Bronchial epithelial cell (primary cell): ENCODE results near the gene ZNF644. TPM values are rescaled to one million over a fixed set of nuclear protein-coding genes. Genes with fewer than 3 reads are reported as not detected.

Source experiments
- DNase-seq: peaks from one replicate; pipeline ENCODE4 v3.0.0-alpha.2; 2010; ENCODE audit warnings: low read depth
- FAIRE-seq: peaks from 2 replicates; lab custom pipeline; 2011; peaks lifted over from hg19 to GRCh38; lab: Jason Lieb, UNC
- H3K27me3 ChIP-seq: 2 replicates; pipeline ENCODE4 v1.5.1; 2011; ENCODE audit warnings: low read length; ENCODE audit not compliant: control insufficient read depth, insufficient read depth
- H3K36me3 ChIP-seq: 2 replicates; pipeline ENCODE4 v1.5.1; 2011; ENCODE audit warnings: low read length; ENCODE audit not compliant: control insufficient read depth, insufficient read depth
- H3K4me3 ChIP-seq: 2 replicates; pipeline ENCODE4 v1.5.1; 2011; ENCODE audit warnings: mild to moderate bottlenecking, low read depth, low read length, control low read depth
- total RNA-seq: library from RNA; depleted of rRNA; stranded (reverse); fragments of >200 nt; gene quantifications from 2 replicates; pipeline ENCODE4 v1.2.1, GENCODE V29; 2014
- TF ChIP-seq, protein P1 (sequence below): IDR thresholded peaks from 2 replicates; pipeline ENCODE4 v1.5.1; 2011; ENCODE audit warnings: mild to moderate bottlenecking, moderate library complexity, low read length, control low read depth, inconsistent platforms; ENCODE audit not compliant: insufficient read depth, severe bottlenecking

The ZNF644 gene
- total RNA-seq, 1 donor from 2014 or later: 54.5 TPM

DNA sequence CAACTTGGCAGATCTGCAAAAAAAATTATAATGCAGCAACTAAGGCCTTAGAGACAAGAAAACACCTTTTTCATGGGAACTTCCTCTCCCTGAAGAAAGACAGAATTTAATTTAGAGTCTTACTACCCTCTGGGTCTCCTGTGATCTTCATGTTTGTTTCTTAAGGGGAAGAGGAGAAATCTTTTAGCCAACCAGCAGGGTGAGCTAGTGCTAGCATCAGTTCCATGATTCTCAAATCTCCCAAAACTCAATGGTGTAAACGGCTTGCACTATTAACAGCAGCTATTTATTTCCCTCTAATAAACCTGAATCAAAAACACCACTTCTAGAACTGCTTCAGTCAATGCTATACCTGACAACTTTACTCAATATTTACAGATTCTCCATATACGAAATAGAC, 3.8 kb downstream of the ZNF644 start:
- no peak overlapping the region for H3K4me3 ChIP-seq
- TF ChIP-seq, protein P1, sequence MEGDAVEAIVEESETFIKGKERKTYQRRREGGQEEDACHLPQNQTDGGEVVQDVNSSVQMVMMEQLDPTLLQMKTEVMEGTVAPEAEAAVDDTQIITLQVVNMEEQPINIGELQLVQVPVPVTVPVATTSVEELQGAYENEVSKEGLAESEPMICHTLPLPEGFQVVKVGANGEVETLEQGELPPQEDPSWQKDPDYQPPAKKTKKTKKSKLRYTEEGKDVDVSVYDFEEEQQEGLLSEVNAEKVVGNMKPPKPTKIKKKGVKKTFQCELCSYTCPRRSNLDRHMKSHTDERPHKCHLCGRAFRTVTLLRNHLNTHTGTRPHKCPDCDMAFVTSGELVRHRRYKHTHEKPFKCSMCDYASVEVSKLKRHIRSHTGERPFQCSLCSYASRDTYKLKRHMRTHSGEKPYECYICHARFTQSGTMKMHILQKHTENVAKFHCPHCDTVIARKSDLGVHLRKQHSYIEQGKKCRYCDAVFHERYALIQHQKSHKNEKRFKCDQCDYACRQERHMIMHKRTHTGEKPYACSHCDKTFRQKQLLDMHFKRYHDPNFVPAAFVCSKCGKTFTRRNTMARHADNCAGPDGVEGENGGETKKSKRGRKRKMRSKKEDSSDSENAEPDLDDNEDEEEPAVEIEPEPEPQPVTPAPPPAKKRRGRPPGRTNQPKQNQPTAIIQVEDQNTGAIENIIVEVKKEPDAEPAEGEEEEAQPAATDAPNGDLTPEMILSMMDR: peak; percentile 20
- H3K36me3 ChIP-seq: no peaks in the 10 kb centered on the region
- DNase-seq (no peak), FAIRE-seq (no peak)
- H3K27me3 ChIP-seq: no peaks in the 10 kb centered on the region

DNA sequence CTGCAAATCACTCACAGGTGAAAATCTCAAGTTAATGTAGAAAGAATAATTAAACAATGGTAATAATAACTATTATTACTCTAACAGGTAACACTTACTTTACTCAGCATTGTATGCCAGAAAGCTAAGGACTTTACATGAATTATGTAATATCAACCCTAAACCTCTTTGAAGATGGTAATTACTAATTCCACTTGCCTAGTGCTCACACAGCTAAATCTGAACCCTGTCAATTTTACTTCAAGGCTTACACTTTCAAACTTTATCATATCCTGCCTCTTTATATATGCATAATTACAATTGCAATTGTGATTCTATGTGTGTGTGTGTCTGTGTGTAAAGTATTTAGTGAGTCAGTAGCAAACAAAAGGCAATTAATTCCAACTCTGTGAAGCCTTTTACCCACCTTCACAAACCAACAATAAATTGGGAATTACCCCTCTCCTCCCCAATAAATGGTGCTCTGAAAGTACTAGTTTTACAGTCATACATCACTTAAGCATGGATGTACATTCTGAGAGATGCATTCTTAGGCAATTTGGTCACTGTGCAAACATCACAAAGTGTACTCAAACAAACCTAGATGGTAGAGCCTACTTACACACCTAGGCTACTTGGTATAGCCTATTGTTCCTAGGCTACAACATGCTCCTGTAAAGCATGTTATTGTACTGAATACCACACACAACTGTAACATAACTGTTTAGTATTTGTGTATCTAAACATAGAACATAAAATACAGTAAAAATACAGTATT, 5.9 kb downstream of the ZNF644 start:
- TF ChIP-seq, protein P1: no peak
- no peaks in the 10 kb centered on the region for H3K27me3 ChIP-seq
- no peak for FAIRE-seq
- H3K36me3 ChIP-seq: no peaks in the 10 kb centered on the region
- DNase-seq: peak; percentile 93
- no peak overlapping the region for H3K4me3 ChIP-seq

DNA sequence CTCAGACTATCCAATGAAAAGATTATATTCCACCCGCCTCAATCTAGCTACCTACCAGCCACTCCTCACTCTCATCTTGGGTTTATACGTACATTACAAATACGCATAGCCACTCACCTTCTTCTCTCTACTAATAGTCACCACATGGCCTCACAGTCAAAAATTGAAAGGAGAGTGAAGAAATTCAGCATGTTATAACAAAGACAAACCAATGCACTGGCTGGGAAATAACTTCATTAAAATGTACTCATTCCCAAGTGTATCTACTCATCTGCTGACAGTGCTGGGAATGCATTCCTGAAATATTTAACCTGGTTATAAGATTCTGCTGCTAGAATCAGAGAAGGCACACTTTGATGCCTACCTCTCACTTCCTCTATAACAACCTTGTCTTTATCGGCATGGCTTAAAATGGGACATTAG, 6.5 kb downstream of the ZNF644 start:
- Histone ChIP-seq H3K4me3 (no peak overlapping the region), H3K36me3 (no peaks in the 10 kb centered on the region), H3K27me3 (no peaks in the 10 kb centered on the region)
- FAIRE-seq (no peak), DNase-seq (peak; percentile 82)
- TF ChIP-seq, protein P1: no peak

DNA sequence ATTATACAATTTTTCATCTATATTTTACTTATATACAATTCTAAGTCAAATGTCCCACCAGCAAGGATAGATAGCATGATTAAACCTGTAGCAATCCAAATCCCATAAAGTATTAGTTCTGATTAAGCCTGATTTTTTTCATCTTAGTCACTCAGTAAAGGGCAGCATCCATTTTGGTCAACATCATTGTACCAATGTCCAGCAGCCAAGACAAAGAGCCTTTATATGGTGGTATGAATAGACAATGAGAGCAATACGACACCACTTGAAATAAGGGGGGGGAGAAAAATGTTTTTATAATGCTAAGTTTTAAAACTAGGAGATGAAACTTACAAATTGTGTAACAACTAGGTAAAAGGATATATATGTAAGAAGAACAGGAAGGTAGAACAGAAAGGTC, 7.4 kb downstream of the ZNF644 start:
- DNase-seq: no peak
- H3K27me3 ChIP-seq: no peaks in the 10 kb centered on the region
- no peaks in the 10 kb centered on the region for H3K36me3 ChIP-seq
- TF ChIP-seq, protein P1: no peak
- no peak overlapping the region for H3K4me3 ChIP-seq
- no peak for FAIRE-seq

DNA sequence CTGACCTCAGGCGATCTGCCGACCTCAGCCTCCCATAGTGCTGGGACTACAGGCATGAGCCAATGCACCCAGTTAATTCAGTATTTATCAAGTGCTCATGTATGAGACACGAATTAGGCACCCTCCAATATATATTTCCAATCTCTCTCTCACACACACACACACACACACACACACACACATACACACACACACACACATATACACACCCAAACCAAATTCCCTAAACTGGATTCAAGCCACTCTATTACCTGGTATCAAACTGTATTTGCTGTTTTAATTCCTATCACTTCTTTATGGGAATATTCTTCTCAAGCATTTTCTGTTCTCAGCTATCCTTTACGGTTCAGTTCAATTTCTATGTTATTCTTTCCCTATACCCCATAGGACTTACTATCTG, 8.5 kb downstream of the ZNF644 start:
- Histone ChIP-seq H3K27me3 (no peaks in the 10 kb centered on the region), H3K36me3 (no peaks in the 10 kb centered on the region), H3K4me3 (no peak overlapping the region)
- TF ChIP-seq, protein P1: no peak
- FAIRE-seq (no peak), DNase-seq (no peak)

DNA sequence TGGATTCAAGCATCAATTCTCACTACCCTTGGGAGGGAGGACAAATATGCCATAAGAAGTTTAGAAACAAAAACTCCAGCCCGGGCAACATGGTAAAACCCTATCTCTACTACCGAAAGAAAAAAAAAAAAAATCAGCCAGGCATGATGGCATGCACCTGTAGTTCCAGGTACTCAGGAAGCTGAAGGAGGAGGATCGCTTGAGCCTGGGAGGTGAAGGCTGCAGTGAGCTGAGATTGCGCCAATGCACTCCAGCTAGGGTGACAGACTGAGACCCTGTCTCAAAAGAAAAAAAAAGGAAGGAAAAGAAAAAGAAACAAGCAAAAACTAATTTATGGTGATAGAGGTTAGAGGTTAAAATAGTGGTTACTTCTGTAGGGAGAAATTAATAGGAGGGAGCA, 9.6 kb downstream of the ZNF644 start:
- no peak overlapping the region for H3K4me3 ChIP-seq
- TF ChIP-seq, protein P1: no peak
- no peak for FAIRE-seq

More for the DNA sequence above, 9.6 kb downstream of the ZNF644 start:
- DNase-seq: no peak
- H3K36me3 ChIP-seq: no peaks in the 10 kb centered on the region
- H3K27me3 ChIP-seq: no peaks in the 10 kb centered on the region
